ENCODE measurements around the gene LRRK1.

GRCh38 chr15:101100118-101100517, 181.0 kb downstream of the LRRK1 start:
- no peak for TF ChIP-seq CTCF (IDR thresholded peaks at IDR 0.05; ENCODE audit: low read length)
- TF ChIP-seq EZH2 (IDR thresholded peaks at IDR 0.05; ENCODE audit: borderline replicate concordance, low read length), result no peak
